NT2/D1 (cell line): ENCODE results near the gene SLC4A1AP.

Experiments used
- SUZ12 ChIP-seq: IDR thresholded peaks from 2 replicates; pipeline ENCODE4 v1.6.1; 2011; ENCODE audit not compliant: insufficient read length, insufficient read depth; ENCODE audit errors: extremely low read depth
- YY1 ChIP-seq: IDR thresholded peaks from 2 replicates; pipeline ENCODE4 v1.6.1; 2011; ENCODE audit not compliant: insufficient read length, insufficient read depth
- ZNF274 ChIP-seq: IDR thresholded peaks from 2 replicates; pipeline ENCODE4 v1.6.1; 2011; ENCODE audit warnings: mild to moderate bottlenecking, low read depth, low read length

- TF ChIP-seq YY1, result no peak
- no peak for TF ChIP-seq ZNF274
- TF ChIP-seq SUZ12, result no peak
These were observed 71.7 kb downstream of the SLC4A1AP start for GRCh38 chr2:27735263-27735904.
